Suprapubic skin (tissue), 3 donors: ENCODE results near the gene SPRED2.

ENCODE experiments used
- CTCF ChIP-seq, 2 donors: fragments of 200-600 bp in 1 of 2; fragments of 450-650 bp in 1 of 2; sonication (generic) in 1 of 2; IDR thresholded peaks; one replicate each; pipeline ENCODE4 v1.5.1; 2016 to 2019; ENCODE audit warnings: antibody characterized with exemption in 2 of 2, mild to moderate bottlenecking in 1 of 2, moderate library complexity in 1 of 2
- EP300 ChIP-seq: sonication (generic); formaldehyde crosslinking; IDR thresholded peaks from one replicate; pipeline ENCODE4 v1.6.1; 2017; ENCODE audit warnings: antibody characterized with exemption
- POLR2A ChIP-seq, 2 donors: fragments of 450-650 bp; IDR thresholded peaks; one replicate each; pipeline ENCODE4 v1.6.1; 2017; ENCODE audit warnings: antibody characterized with exemption in 2 of 2, mild to moderate bottlenecking in 2 of 2, moderate library complexity in 2 of 2

- no peak for TF ChIP-seq POLR2A (IDR thresholded peaks at IDR 0.05)
- no peak for TF ChIP-seq CTCF (IDR thresholded peaks at IDR 0.05)
- TF ChIP-seq EP300, result no peak
These were observed 46.2 kb upstream of the SPRED2 start for GRCh38 chr2:65478498-65479135.
